ENCODE measurements around the gene DLGAP4. TPM values are rescaled to one million over a fixed set of nuclear protein-coding genes. Genes with fewer than 3 reads are reported as not detected.
A peak's percentile ranks its signal among the peaks of the same experiment; 100 is the strongest.

The DLGAP4 gene
- total and polyA plus RNA-seq, 2 of the 13 experiments (the other 11 are each of a cell fraction or from before 2014, with no cell fraction given), result 15.2 to 26.7 TPM

- TF ChIP-seq ZBED4 (CRISPR knock-in tag; IDR thresholded peaks at IDR 0.05; ENCODE audit: borderline replicate concordance) (peak; percentile 55; the same call in 1 of the 2 replicates), RBM22 (optimal IDR thresholded peaks at IDR 0.05; ENCODE audit: low read length) (no peak), ZNF232 (CRISPR knock-in tag; IDR thresholded peaks at IDR 0.05; ENCODE audit: borderline replicate concordance) (no peak), TFDP1 (CRISPR knock-in tag; IDR thresholded peaks at IDR 0.05; ENCODE audit: borderline replicate concordance) (0 out of 2 replicates have a peak, but pooled peaks have one; percentile 19), ATF6 (CRISPR knock-in tag; conservative IDR thresholded peaks at IDR 0.05) (0 out of 2 replicates have a peak, but pooled peaks have one; percentile 68), ARID5B (CRISPR knock-in tag; IDR thresholded peaks at IDR 0.05) (peak; percentile 41; the same call in 1 of the 2 replicates), MED13 (CRISPR knock-in tag; IDR thresholded peaks at IDR 0.05) (no peak), SIX1 (CRISPR knock-in tag; IDR thresholded peaks at IDR 0.05; ENCODE audit: borderline replicate concordance) (0 out of 2 replicates have a peak, but pooled peaks have one; percentile 36), PCBP2 (optimal IDR thresholded peaks at IDR 0.05; ENCODE audit: low read depth, low read length, poor library complexity, severe bottlenecking) (no peak), ELK4 (CRISPR knock-in tag; IDR thresholded peaks at IDR 0.05; ENCODE audit: borderline replicate concordance) (no peak), ZFYVE20 (CRISPR knock-in tag; IDR thresholded peaks at IDR 0.05; ENCODE audit: borderline replicate concordance, low read depth) (no peak), GFI1 (CRISPR knock-in tag; IDR thresholded peaks at IDR 0.05; ENCODE audit: borderline replicate concordance) (no peak), CHD2 (IDR thresholded peaks at IDR 0.05; ENCODE audit: low read depth, low read length) (no peak)
These were observed 93.2 kb downstream of the DLGAP4 start (continued) for GRCh38 chr20:36399147-36399968.

Data from HepG2 (cell line).